Heart left ventricle (tissue), 13 donors: ENCODE measurements around the gene HK2.

Experiments used
- CTCF ChIP-seq, 12 donors: fragments of 200-600 bp; sonication (generic) in 4 of 12; IDR thresholded peaks; one replicate each; pipeline versions ENCODE4 v1.5.0 to v1.8.0; 2018 to 2022; ENCODE audit warnings: antibody characterized with exemption in 12 of 12, mild to moderate bottlenecking in 5 of 12
- POLR2A ChIP-seq, 2 donors: fragments of 450-650 bp; IDR thresholded peaks; one replicate each; pipeline ENCODE4 v1.6.1; 2017; ENCODE audit warnings: antibody characterized with exemption in 2 of 2, mild to moderate bottlenecking in 2 of 2, moderate library complexity in 2 of 2
- donor health status: ischemic (EF 13 %, LVEDD 7.1; RV severe dilation, severe dysfunction).
- donor health status: DM: no; HTN: yes; CAD: no.
- donor health status: DM: no; HTN: no; CAD: no.
- donor health status: ischemic (EF 25% LVEDD 6.9; RV normal size, moderate dysfunction).
- donor health status: ischemic (EF 25% LVEDD 5.7; RV mildly dilated, moderate dysfunction).
- donor health status: ischemic (EF 35%, LVEDD 5.7; RV mildly dilated, moderate dysfunction).
- donor health status: nonischemic (EF 11% LVEDD 7.7; RV severe dilation, severe dysfunction).
- donor health status: DM: yes; HTN: yes; CAD: no.
- donor health status: PGD.
- donor health status: ischemic (EF 29% LVEDD 5.4; RV normal size, mild dysfunction).
- donor health status: nonischemic (EF 23%, LVEDD 6.1; RV moderate dilation, normal function).

DNA sequence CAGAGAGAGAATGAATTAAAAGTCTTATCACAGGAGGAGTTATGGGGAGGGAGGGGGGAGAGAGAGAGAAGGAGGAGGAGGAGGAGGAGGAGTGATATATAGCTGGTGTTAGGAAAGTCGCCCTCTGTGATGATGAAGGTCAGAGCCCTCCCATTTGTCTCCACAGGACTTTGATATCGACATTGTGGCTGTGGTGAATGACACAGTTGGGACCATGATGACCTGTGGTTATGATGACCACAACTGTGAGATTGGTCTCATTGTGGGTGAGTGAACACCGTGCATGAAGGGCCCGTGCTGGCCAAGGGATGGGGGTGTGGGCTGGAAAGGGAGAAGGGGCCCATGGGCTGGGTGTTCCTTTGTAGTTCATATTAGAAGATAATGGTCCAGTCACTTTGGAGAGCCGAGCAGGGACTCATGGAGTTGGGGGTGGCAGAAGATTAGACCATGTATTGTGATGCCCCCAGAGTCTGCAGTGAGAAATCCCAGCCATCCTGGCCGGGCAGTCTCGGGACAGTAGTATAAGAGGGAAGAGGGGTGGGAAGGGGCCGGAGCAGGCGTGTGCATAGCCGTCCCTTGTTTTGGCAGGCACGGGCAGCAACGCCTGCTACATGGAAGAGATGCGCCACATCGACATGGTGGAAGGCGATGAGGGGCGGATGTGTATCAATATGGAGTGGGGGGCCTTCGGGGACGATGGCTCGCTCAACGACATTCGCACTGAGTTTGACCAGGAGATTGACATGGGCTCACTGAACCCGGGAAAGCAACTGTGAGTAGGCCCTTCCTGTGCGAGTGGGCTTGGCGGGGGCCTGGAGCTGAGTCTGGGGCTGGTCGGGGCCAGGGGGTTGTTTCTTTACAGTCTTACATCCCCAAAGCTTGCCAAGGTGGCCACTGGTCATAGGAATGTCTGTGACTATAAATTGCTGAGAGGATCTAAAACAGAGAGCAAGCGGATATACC lies 40.0 kb downstream of the HK2 start:
- TF ChIP-seq POLR2A (IDR thresholded peaks at IDR 0.05) (no peak), CTCF (IDR thresholded peaks at IDR 0.05) (no peak)
